WTC11 (cell line): ENCODE results near the gene GABRG2.

Experiments used
- ATF3 ChIP-seq: sonication (generic); formaldehyde crosslinking; conservative IDR thresholded peaks from 2 replicates; pipeline ENCODE4 v1.8.1; 2022; ENCODE audit warnings: mild to moderate bottlenecking, missing genetic modification reagents
- CREB1 ChIP-seq: sonication (generic); formaldehyde crosslinking; IDR thresholded peaks from 2 replicates; pipeline ENCODE4 v1.8.0; 2023; ENCODE audit warnings: mild to moderate bottlenecking, missing genetic modification reagents
- CREM ChIP-seq: sonication (generic); formaldehyde crosslinking; IDR thresholded peaks from 2 replicates; pipeline ENCODE4 v1.8.1; 2022; ENCODE audit warnings: mild to moderate bottlenecking, missing genetic modification reagents, moderate library complexity
- CTCF ChIP-seq: fragments of 200-600 bp; IDR thresholded peaks from 2 replicates; pipeline ENCODE4 v1.8.0; 2022; ENCODE audit warnings: antibody characterized with exemption
- E2F1 ChIP-seq: sonication (generic); formaldehyde crosslinking; IDR thresholded peaks from 2 replicates; pipeline ENCODE4 v1.8.0; 2022; ENCODE audit warnings: mild to moderate bottlenecking, missing genetic modification reagents
- ETV6 ChIP-seq: sonication (generic); formaldehyde crosslinking; IDR thresholded peaks from 2 replicates; pipeline ENCODE4 v1.8.1; 2022; ENCODE audit warnings: mild to moderate bottlenecking, missing genetic modification reagents
- PRDM15 ChIP-seq: sonication (generic); formaldehyde crosslinking; IDR thresholded peaks from 2 replicates; pipeline ENCODE4 v1.8.0; 2022; ENCODE audit warnings: missing genetic modification reagents
- TCF7 ChIP-seq: sonication (generic); formaldehyde crosslinking; IDR thresholded peaks from 2 replicates; pipeline ENCODE4 v1.8.0; 2022; ENCODE audit warnings: mild to moderate bottlenecking, low read depth, missing genetic modification reagents, moderate library complexity
- USF2 ChIP-seq: sonication (generic); formaldehyde crosslinking; IDR thresholded peaks from 2 replicates; pipeline ENCODE4 v1.8.1; 2023; ENCODE audit warnings: mild to moderate bottlenecking, missing genetic modification reagents, moderate library complexity
- ZBTB43 ChIP-seq: sonication (generic); formaldehyde crosslinking; IDR thresholded peaks from 2 replicates; pipeline ENCODE4 v1.8.1; 2023; ENCODE audit warnings: mild to moderate bottlenecking, missing genetic modification reagents
- ZNF232 ChIP-seq: sonication (generic); formaldehyde crosslinking; IDR thresholded peaks from 2 replicates; pipeline ENCODE4 v1.8.0; 2022; ENCODE audit warnings: mild to moderate bottlenecking, missing genetic modification reagents
- ZNF263 ChIP-seq: sonication (generic); formaldehyde crosslinking; IDR thresholded peaks from 2 replicates; pipeline ENCODE4 v1.8.1; 2022; ENCODE audit warnings: low read depth, mild to moderate bottlenecking, moderate library complexity, missing genetic modification reagents
- ZNF317 ChIP-seq: sonication (generic); formaldehyde crosslinking; IDR thresholded peaks from 2 replicates; pipeline ENCODE4 v1.8.1; 2023; ENCODE audit warnings: low read depth, mild to moderate bottlenecking, moderate library complexity, missing genetic modification reagents, borderline replicate concordance

GRCh38 chr5:162187371-162187770 is 119.8 kb downstream of the GABRG2 start:
- TF ChIP-seq E2F1 (CRISPR knock-in tag) (no peak), CTCF (no peak), ZBTB43 (CRISPR knock-in tag) (no peak), PRDM15 (no peak), CREM (CRISPR knock-in tag) (no peak), CREB1 (no peak), USF2 (CRISPR knock-in tag) (no peak), TCF7 (no peak), ZNF317 (no peak), ETV6 (CRISPR knock-in tag) (no peak), ATF3 (CRISPR knock-in tag) (no peak), ZNF232 (CRISPR knock-in tag) (no peak), ZNF263 (CRISPR knock-in tag) (no peak)
